ENCODE measurements around the gene LAMA5.
A peak's percentile ranks its signal among the peaks of the same experiment; 100 is the strongest.

The LAMA5 gene

GRCh38 chr20:62367136-62367632, at the start of gene LAMA5:
LAMA5 (minus strand) TSS chr20:62367312; CDS start chr20:62367245, 67 bp downstream.
- peak in 1 of 2 experiments; percentile 89 for DNase-seq

- DNase-seq: no peak
Observed at GRCh38 chr20:62415354-62416111, 48.4 kb upstream of the LAMA5 start.

GRCh38 chr20:62413896-62414481, 46.9 kb upstream of the LAMA5 start:
- DNase-seq: peak in 1 of 2 experiments; percentile 29

- peak in 1 of 2 experiments; percentile 18 for DNase-seq
Observed at GRCh38 chr20:62413025-62413570, 46.0 kb upstream of the LAMA5 start.

- no peak for DNase-seq
Observed at GRCh38 chr20:62412194-62413024, 45.3 kb upstream of the LAMA5 start.

GRCh38 chr20:62411479-62412193, 44.5 kb upstream of the LAMA5 start:
- no peak for DNase-seq

- no peak for DNase-seq
Observed at GRCh38 chr20:62410746-62411478, 43.8 kb upstream of the LAMA5 start.

GRCh38 chr20:62409931-62410745, 43.0 kb upstream of the LAMA5 start:
- peak; percentile 58 to 82 for DNase-seq

- DNase-seq: no peak
Observed at GRCh38 chr20:62409086-62409853, 42.2 kb upstream of the LAMA5 start.

GRCh38 chr20:62408640-62409039, 41.5 kb upstream of the LAMA5 start:
- DNase-seq: no peak

GRCh38 chr20:62408055-62408454, 40.9 kb upstream of the LAMA5 start:
- DNase-seq: no peak

GRCh38 chr20:62407221-62407992, 40.3 kb upstream of the LAMA5 start, which contains the start of gene CABLES2:
CABLES2 (minus strand) TSS chr20:62407285; CDS start chr20:62407276, 9 bp downstream.
- peak; percentile 86 to 98 for DNase-seq

- DNase-seq: no peak
Observed at GRCh38 chr20:62406635-62407176, 39.6 kb upstream of the LAMA5 start.

GRCh38 chr20:62405981-62406513, 38.9 kb upstream of the LAMA5 start:
- DNase-seq: peak in 1 of 2 experiments; percentile 32

GRCh38 chr20:62405108-62405980, 38.2 kb upstream of the LAMA5 start:
- peak in 1 of 2 experiments; percentile 32 for DNase-seq

- no peak for DNase-seq
Observed at GRCh38 chr20:62404761-62405107, 37.6 kb upstream of the LAMA5 start.

- DNase-seq: no peak
Observed at GRCh38 chr20:62404112-62404665, 37.1 kb upstream of the LAMA5 start.
